Measurements from ENCODE around the gene BAZ1B. TPM values are rescaled to one million over a fixed set of nuclear protein-coding genes. Genes with fewer than 3 reads are reported as not detected.
"Not testable (repeated sequence)": the region's sequence is repeated elsewhere in the genome, so short reads cannot be mapped to it uniquely, and the experiment has no call there.

The BAZ1B gene, protein sequence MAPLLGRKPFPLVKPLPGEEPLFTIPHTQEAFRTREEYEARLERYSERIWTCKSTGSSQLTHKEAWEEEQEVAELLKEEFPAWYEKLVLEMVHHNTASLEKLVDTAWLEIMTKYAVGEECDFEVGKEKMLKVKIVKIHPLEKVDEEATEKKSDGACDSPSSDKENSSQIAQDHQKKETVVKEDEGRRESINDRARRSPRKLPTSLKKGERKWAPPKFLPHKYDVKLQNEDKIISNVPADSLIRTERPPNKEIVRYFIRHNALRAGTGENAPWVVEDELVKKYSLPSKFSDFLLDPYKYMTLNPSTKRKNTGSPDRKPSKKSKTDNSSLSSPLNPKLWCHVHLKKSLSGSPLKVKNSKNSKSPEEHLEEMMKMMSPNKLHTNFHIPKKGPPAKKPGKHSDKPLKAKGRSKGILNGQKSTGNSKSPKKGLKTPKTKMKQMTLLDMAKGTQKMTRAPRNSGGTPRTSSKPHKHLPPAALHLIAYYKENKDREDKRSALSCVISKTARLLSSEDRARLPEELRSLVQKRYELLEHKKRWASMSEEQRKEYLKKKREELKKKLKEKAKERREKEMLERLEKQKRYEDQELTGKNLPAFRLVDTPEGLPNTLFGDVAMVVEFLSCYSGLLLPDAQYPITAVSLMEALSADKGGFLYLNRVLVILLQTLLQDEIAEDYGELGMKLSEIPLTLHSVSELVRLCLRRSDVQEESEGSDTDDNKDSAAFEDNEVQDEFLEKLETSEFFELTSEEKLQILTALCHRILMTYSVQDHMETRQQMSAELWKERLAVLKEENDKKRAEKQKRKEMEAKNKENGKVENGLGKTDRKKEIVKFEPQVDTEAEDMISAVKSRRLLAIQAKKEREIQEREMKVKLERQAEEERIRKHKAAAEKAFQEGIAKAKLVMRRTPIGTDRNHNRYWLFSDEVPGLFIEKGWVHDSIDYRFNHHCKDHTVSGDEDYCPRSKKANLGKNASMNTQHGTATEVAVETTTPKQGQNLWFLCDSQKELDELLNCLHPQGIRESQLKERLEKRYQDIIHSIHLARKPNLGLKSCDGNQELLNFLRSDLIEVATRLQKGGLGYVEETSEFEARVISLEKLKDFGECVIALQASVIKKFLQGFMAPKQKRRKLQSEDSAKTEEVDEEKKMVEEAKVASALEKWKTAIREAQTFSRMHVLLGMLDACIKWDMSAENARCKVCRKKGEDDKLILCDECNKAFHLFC (N-terminal part only)
- 46.9 TPM for polyA plus RNA-seq (2013, experiment 1 of 2)
- 50.9 TPM for polyA plus RNA-seq (2013, experiment 2 of 2)

DNA sequence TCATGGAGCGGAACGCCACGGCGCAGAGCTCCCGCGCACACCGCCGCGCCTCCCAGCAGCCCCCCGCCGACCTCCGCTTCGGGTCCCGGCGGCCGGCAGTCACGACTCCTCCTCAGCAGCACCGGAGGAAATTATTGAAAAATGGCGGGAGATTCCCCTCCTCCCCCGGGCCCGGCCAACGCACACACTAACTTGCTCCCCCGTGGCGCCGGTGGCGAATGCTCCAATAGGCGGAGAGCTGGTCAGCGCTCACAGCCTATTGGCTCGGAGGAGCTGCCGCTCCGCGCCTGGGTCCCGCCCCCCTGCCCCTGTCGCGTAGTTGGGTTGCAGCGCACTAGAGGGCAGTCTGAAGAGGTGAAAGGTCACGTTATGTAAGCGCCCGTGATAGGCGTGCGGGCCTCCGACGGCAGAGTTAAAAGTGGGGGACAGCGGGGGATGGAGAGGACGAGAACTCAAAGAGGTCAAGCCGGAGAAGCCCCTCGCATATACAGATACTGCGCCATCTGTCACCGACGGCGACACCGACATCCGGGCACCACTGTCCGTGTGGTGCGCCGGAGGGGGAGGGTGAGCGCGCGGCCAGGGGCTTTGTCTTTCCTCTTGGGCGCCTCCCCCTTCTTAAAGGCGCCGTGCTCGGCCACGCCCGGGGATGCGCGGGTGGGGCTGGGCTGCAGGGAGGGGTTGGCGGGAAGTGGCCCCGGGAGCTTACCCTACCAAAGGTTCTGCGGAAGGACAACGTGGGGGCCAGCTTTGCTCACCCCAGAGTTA is at the start of gene BAZ1B:
Gene BAZ1B, minus strand, starts transcription at position 189 of the 768 bp plus-strand sequence. CDS start 360 bp downstream, outside the sequence.
- no peaks in the 10 kb centered on the region for H3K9me3 ChIP-seq (ENCODE audit: control insufficient read depth, low read length)
- peak within 1 kb of the TSS; percentile 89 for H3K27ac ChIP-seq (ENCODE audit: low read depth, low read length, severe bottlenecking)
- WGBS, 2 experiments (ENCODE audit: insufficient coverage in 2 of 2), result 0% methylated on average over 58 to 60 of the region's 71 CpGs
- H3K4me1 ChIP-seq (ENCODE audit: control insufficient read depth, insufficient read depth, low read length, poor library complexity, severe bottlenecking), result peaks cover 8% of the 10 kb centered on the region
- H3K36me3 ChIP-seq (ENCODE audit: control insufficient read depth, insufficient read depth, low read length), result peaks cover 31% of the 10 kb centered on the region
- peak within 1 kb of the TSS; percentile 89 for H3K4me3 ChIP-seq (ENCODE audit: extremely low read depth, insufficient read depth, low read length, poor library complexity, severe bottlenecking)

DNA sequence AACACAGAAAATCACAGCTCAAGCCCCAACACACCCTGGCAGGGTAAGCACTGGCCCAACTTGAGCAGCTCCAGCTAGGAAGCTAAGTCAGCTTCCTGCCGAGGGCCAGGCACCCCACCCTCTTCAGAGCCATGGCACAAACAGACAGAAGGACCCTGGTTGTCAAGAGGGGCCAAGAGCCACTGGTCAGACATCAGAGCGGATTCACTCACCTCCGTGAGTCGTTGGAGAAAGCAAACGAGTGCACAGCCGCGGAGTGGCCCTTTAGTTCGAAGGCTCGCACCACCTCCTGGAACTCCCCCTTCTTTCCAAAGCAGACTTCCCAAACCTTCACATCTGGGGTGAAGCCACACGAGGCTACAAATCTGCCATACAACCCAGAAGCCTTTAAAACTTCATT is 48.9 kb upstream of the BAZ1B start:
- no peaks in the 10 kb centered on the region for H3K9me3 ChIP-seq (ENCODE audit: control insufficient read depth, low read length)
- H3K27ac ChIP-seq (ENCODE audit: low read depth, low read length, severe bottlenecking), result no peak overlapping the region
- 93 to 98% methylated on average over 10 of the region's 10 CpGs for WGBS, 2 experiments (ENCODE audit: insufficient coverage in 2 of 2)
- H3K4me3 ChIP-seq (ENCODE audit: extremely low read depth, insufficient read depth, low read length, poor library complexity, severe bottlenecking), result no peak overlapping the region
- H3K4me1 ChIP-seq (ENCODE audit: control insufficient read depth, insufficient read depth, low read length, poor library complexity, severe bottlenecking), result no peaks in the 10 kb centered on the region
- H3K36me3 ChIP-seq (ENCODE audit: control insufficient read depth, insufficient read depth, low read length), result peaks cover 67% of the 10 kb centered on the region

DNA sequence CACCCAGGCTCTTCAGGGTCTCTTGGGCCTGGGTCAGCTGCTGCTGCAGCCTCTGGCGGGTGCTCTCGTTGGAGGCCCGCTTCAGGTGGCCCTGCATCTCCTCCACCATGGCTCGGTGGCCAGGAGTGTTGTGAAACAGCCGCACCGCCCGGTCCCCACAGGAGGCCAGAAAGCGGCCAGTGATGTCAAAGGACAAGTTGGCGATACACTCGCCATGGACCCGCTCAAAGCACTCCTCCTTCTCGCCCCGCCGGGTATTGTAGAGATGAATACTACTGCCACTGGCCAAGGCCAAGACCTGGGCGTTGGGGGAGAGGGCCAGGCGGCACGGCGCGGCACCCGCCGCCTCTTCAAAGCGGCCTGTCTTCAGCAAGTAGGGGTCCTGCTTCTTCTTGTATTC is 48.4 kb upstream of the BAZ1B start:
- H3K4me1 ChIP-seq (ENCODE audit: control insufficient read depth, insufficient read depth, low read length, poor library complexity, severe bottlenecking), result no peaks in the 10 kb centered on the region
- WGBS, 2 experiments (ENCODE audit: insufficient coverage in 2 of 2), result 98 to 99% methylated on average over 10 to 22 of the region's 22 CpGs
- no peaks in the 10 kb centered on the region for H3K9me3 ChIP-seq (ENCODE audit: control insufficient read depth, low read length)
- H3K4me3 ChIP-seq (ENCODE audit: extremely low read depth, insufficient read depth, low read length, poor library complexity, severe bottlenecking), result no peak overlapping the region
- H3K36me3 ChIP-seq (ENCODE audit: control insufficient read depth, insufficient read depth, low read length), result peaks cover 64% of the 10 kb centered on the region
- no peak overlapping the region for H3K27ac ChIP-seq (ENCODE audit: low read depth, low read length, severe bottlenecking)

DNA sequence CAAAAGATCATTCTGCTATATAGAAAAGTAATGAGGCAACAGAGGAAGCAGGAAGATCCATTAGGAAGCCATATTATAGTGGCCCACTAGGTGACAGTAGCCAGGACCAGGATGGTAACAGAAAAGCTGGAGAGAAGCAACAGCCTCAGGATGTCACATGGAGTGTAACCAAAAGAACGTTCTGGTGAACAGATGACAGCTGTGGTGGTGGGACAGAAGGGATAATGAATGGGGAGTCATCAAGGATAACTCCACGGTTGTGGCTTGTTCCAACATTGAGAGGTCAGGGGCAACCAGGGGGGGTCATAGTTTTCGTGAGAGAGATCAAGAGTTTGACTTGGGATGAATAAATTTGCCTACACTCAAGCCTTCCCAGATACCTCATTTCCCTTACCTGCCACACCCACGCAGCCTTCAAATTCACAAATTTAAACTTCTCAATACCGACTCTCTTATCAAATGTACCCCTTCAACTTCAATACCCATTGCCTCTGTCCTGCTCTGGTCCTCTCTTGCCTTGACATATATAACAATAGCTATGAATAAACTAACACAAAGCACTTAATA is 47.0 kb upstream of the BAZ1B start:
- Histone ChIP-seq H3K36me3 (ENCODE audit: control insufficient read depth, insufficient read depth, low read length) (peaks cover 54% of the 10 kb centered on the region), H3K9me3 (ENCODE audit: control insufficient read depth, low read length) (no peaks in the 10 kb centered on the region), H3K4me3 (ENCODE audit: extremely low read depth, insufficient read depth, low read length, poor library complexity, severe bottlenecking) (no peak overlapping the region), H3K4me1 (ENCODE audit: control insufficient read depth, insufficient read depth, low read length, poor library complexity, severe bottlenecking) (peaks cover 4% of the 10 kb centered on the region), H3K27ac (ENCODE audit: low read depth, low read length, severe bottlenecking) (no peak overlapping the region)
- WGBS, 2 experiments (ENCODE audit: insufficient coverage in 2 of 2), result 89 to 96% methylated on average over 4 to 5 of the region's 5 CpGs

DNA sequence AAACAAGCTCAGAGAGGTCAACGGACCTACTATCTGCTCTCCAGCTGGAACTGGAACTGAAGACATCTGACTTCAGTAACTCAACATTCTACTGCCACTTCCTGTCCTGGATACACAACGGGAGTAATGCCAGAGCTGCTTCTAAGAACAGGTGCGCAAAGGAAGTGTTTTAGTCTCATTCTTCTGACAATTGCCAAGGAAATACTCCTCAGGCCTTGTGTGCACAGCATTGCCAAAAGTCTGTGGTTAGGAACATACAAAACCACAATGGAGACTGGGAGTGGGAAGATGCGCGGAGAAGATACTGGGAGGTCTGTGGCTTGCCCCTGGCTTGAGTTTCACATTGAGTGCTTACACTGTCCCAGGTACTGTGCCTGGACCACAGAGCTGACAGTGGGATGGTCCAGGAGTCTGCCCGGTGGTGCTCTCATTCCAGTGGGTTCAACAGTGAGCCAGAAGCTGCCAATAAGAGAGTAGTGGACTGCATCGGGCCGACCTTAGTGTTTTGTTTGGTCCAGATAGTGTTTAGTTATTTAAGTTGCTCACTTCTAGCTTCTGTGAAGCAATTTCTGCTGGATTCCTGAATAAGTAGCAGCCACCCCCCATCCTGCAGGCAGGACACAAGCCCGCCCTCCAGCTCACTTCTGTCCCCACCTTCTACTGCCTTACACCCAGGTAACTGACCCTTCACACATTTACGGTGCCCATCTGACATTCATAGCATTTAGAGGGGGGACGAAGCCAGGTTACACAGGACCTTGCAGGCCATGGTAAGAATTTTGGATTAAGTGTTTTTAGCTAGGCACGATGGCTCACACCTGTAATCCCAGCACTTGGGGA is 46.0 kb upstream of the BAZ1B start:
- 93 to 97% methylated on average over 4 to 8 of the region's 12 CpGs for WGBS, 2 experiments (ENCODE audit: insufficient coverage in 2 of 2)
- H3K27ac ChIP-seq (ENCODE audit: low read depth, low read length, severe bottlenecking), result no peak overlapping the region

DNA sequence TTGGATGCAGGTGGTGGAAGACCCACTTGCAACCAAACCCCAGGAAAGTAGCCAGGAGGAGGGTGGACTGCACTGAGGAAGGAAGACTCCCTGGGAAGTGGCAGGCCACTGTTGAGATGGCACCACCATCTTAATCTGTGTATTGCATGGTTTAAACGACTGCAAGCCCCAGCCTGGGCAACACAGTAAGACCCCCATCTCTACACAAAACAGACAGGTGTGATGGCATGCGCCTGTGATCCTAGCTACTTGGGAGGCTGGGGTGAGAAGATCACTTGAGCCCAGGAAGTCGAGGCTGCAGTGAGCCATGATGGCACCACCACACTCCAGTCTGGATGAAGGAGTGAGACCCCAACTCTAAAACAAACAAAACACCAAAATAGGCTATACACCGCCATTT is 45.0 kb upstream of the BAZ1B start:
- 57% methylated on average over 1 of the region's 4 CpGs; no CpG with 5 or more reads in 1 of the 2 experiments for WGBS, 2 experiments (ENCODE audit: insufficient coverage in 2 of 2)
- no peak overlapping the region for H3K27ac ChIP-seq (ENCODE audit: low read depth, low read length, severe bottlenecking)

More for the DNA sequence above, 46.0 kb upstream of the BAZ1B start:
- Histone ChIP-seq H3K4me1 (ENCODE audit: control insufficient read depth, insufficient read depth, low read length, poor library complexity, severe bottlenecking) (peaks cover 4% of the 10 kb centered on the region), H3K4me3 (ENCODE audit: extremely low read depth, insufficient read depth, low read length, poor library complexity, severe bottlenecking) (no peak overlapping the region), H3K9me3 (ENCODE audit: control insufficient read depth, low read length) (no peaks in the 10 kb centered on the region), H3K36me3 (ENCODE audit: control insufficient read depth, insufficient read depth, low read length) (peaks cover 43% of the 10 kb centered on the region)

DNA sequence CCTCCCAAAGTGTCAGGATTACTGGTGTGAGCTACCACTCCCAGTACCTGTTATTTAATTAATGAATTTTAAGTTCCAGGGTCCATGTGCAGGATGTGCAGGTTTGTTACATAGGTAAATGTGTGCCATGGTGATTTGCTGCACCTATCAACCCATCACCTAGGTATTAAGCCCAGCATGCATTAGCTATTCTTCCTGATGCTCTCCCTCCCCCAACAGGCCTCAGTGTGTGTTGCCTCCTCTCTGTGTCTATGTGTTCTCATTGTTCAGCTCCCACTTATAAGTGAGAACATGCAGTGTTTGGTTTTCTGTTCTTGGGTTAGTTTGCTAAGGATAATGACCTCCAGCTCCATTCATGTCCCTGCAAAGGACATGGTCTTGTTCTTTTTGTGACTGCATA is 44.3 kb upstream of the BAZ1B start:
- H3K9me3 ChIP-seq (ENCODE audit: control insufficient read depth, low read length); H3K4me1 ChIP-seq (ENCODE audit: control insufficient read depth, insufficient read depth, low read length, poor library complexity, severe bottlenecking); H3K27ac ChIP-seq (ENCODE audit: low read depth, low read length, severe bottlenecking); H3K4me3 ChIP-seq (ENCODE audit: extremely low read depth, insufficient read depth, low read length, poor library complexity, severe bottlenecking): not testable (repeated sequence)
- H3K36me3 ChIP-seq (ENCODE audit: control insufficient read depth, insufficient read depth, low read length), result peaks cover 27% of the 10 kb centered on the region

More for the DNA sequence above, 45.0 kb upstream of the BAZ1B start:
- Histone ChIP-seq H3K4me1 (ENCODE audit: control insufficient read depth, insufficient read depth, low read length, poor library complexity, severe bottlenecking) (peaks cover 4% of the 10 kb centered on the region), H3K4me3 (ENCODE audit: extremely low read depth, insufficient read depth, low read length, poor library complexity, severe bottlenecking) (no peak overlapping the region), H3K36me3 (ENCODE audit: control insufficient read depth, insufficient read depth, low read length) (peaks cover 34% of the 10 kb centered on the region), H3K9me3 (ENCODE audit: control insufficient read depth, low read length) (peaks cover 5% of the 10 kb centered on the region)

DNA sequence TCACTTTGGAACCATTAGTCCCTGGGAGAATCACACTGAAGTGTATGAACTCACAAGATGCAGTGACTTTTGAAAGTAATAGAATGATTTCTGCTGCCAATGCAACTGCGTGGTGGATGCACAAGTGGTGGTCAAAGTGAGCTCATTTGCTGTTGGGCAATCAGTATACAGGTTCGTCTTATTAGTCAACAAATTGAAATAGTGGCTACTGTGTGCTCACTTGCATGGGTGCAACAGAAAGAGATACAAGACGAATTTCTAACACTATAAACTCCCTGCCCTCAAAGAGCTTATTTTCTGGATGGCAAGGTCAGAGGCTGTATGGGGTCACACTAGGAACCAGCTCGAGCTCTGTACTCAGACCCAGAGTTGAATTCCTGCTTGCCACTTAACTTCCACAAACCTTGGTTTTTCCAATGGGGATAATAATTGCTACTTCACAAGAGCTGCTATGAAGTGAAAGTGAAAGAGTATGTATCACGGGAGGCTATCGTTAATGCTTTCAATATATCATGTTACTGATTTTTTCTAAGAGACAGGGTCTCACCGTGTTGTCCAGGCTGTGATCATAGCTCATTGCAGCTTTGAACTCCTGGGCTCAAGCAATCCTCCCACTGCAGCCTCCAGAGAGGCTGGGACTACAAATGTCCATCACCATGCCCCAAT is 43.7 kb upstream of the BAZ1B start:
- peaks cover 5% of the 10 kb centered on the region for H3K9me3 ChIP-seq (ENCODE audit: control insufficient read depth, low read length)
- H3K36me3 ChIP-seq (ENCODE audit: control insufficient read depth, insufficient read depth, low read length), result peaks cover 21% of the 10 kb centered on the region
- H3K27ac ChIP-seq (ENCODE audit: low read depth, low read length, severe bottlenecking), result no peak overlapping the region
- no peak overlapping the region for H3K4me3 ChIP-seq (ENCODE audit: extremely low read depth, insufficient read depth, low read length, poor library complexity, severe bottlenecking)
- H3K4me1 ChIP-seq (ENCODE audit: control insufficient read depth, insufficient read depth, low read length, poor library complexity, severe bottlenecking), result peaks cover 4% of the 10 kb centered on the region
- WGBS, 2 experiments (ENCODE audit: insufficient coverage in 2 of 2), result 86 to 90% methylated on average over 3 to 6 of the region's 7 CpGs
